CD4-positive, CD25-positive, alpha-beta regulatory T cell (primary cell): Measurements from ENCODE around the gene DTD2. TPM values are rescaled to one million over a fixed set of nuclear protein-coding genes. Genes with fewer than 3 reads are reported as not detected.
A peak's percentile ranks its signal among the peaks of the same experiment; 100 is the strongest.

Experiments
- ATAC-seq, 2 donors: fragments of 150-1000 bp; cut with Tn5 transposase; one replicate each; pipeline ENCODE4 v1.10.0; 2021; ENCODE audit warnings: low read depth in 2 of 2, moderate number of reproducible peaks in 2 of 2, moderate library complexity in 1 of 2
- DNase-seq, 3 donors: peaks; one replicate each; pipeline versions ENCODE4 v3.0.0 to v3.0.0-alpha.2; 2012 to 2022; ENCODE audit warnings: mixed read lengths in 1 of 3
- H3K27ac ChIP-seq: one replicate; pipeline ENCODE4 v1.7.0; 2013; ENCODE audit warnings: mild to moderate bottlenecking, low read length; ENCODE audit not compliant: insufficient read depth, poor library complexity, severe bottlenecking
- H3K27me3 ChIP-seq: one replicate; pipeline ENCODE4 v1.7.0; 2013; ENCODE audit warnings: low read length; ENCODE audit not compliant: control insufficient read depth, insufficient read depth
- H3K36me3 ChIP-seq: one replicate; pipeline ENCODE4 v1.7.0; 2013; ENCODE audit warnings: mild to moderate bottlenecking, low read length, moderate library complexity; ENCODE audit not compliant: control insufficient read depth, insufficient read depth
- H3K4me1 ChIP-seq: 2 replicates; pipeline ENCODE4 v1.7.0; 2013; ENCODE audit warnings: mild to moderate bottlenecking, low read length; ENCODE audit not compliant: insufficient read depth, control insufficient read depth, poor library complexity, severe bottlenecking
- H3K4me3 ChIP-seq: one replicate; pipeline ENCODE4 v1.7.0; 2013; ENCODE audit warnings: low read depth, mild to moderate bottlenecking, low read length, moderate library complexity
- H3K9me3 ChIP-seq, 2 experiments: 1 replicate in 1 of 2; 2 replicates in 1 of 2; pipeline ENCODE4 v1.7.0; 2013; ENCODE audit warnings: low read length in 2 of 2, mild to moderate bottlenecking in 1 of 2, moderate library complexity in 1 of 2; ENCODE audit not compliant: control insufficient read depth in 2 of 2
- H3K27ac Mint-ChIP-seq, 3 donors: one replicate each; pipeline ENCODE4 v1.8.0; 2020 to 2022; ENCODE audit warnings: mild to moderate bottlenecking in 3 of 3, mixed read lengths in 3 of 3, moderate library complexity in 2 of 3
- H3K27me3 Mint-ChIP-seq: one replicate; pipeline ENCODE4 v1.8.0; 2022; ENCODE audit warnings: mild to moderate bottlenecking, mixed read lengths
- H3K36me3 Mint-ChIP-seq: one replicate; pipeline ENCODE4 v1.8.0; 2020; ENCODE audit warnings: mixed read lengths
- H3K4me1 Mint-ChIP-seq, 4 donors: one replicate each; pipeline ENCODE4 v1.8.0; 2020 to 2022; ENCODE audit warnings: mixed read lengths in 4 of 4, mild to moderate bottlenecking in 1 of 4
- H3K4me3 Mint-ChIP-seq, 4 donors: one replicate each; pipeline ENCODE4 v1.8.0; 2020 to 2022; ENCODE audit warnings: mild to moderate bottlenecking in 4 of 4, mixed read lengths in 4 of 4, moderate library complexity in 3 of 4
- H3K9me3 Mint-ChIP-seq, 7 donors: one replicate each; pipeline ENCODE4 v1.8.0; 2020 to 2022; ENCODE audit warnings: mixed read lengths in 7 of 7, mild to moderate bottlenecking in 3 of 7, moderate library complexity in 2 of 7
- polyA plus RNA-seq, 4 donors: library from polyadenylated mRNA; unstranded; fragments of 300-500 nt; fragmentation: Illumina TruSeq; gene quantifications; one replicate each; pipeline ENCODE4 v1.2.3, GENCODE V29; 2021
- total RNA-seq: library from RNA; stranded (reverse); gene quantifications from one replicate; pipeline ENCODE4 v1.2.3, GENCODE V29; 2022

Gene DTD2
- total and polyA plus RNA-seq, 5 donors from 2014 or later, result 7.8 to 23.7 (median 14.4) TPM

DNA sequence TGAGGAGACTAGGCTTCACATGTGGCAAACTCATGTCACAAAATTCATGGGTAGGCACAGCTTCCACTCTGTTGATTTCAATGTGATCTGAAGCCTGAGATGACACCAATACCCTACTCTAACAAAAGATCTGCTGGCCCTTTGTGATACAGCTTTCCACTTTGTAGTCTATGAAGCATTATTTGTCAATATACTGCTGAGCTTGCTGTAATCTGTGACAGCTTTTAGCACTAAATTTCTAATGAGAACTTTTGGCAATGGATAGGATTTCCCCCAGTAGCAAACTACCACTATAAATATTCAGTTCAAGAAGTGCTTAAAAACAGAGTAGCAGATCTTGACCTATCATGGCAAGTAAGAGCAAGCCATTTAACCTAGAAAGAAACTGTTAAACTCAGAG is 31.4 kb downstream of the DTD2 start:
- H3K9me3 Mint-ChIP-seq, result no peaks in the 10 kb centered on the region
- no peak overlapping the region for H3K27ac Mint-ChIP-seq
- peaks cover 0 to 6% (median 6%) of the 10 kb centered on the region in 4 donors for H3K4me1 Mint-ChIP-seq
- H3K36me3 ChIP-seq, result no peaks in the 10 kb centered on the region
- ATAC-seq (no peak), DNase-seq (no peak)
- H3K36me3 Mint-ChIP-seq, result no peaks in the 10 kb centered on the region
- no peak overlapping the region for H3K27ac ChIP-seq
- H3K4me3 Mint-ChIP-seq, result no peak overlapping the region
- no peaks in the 10 kb centered on the region for H3K9me3 ChIP-seq
- no peak overlapping the region for H3K4me3 ChIP-seq
- no peaks in the 10 kb centered on the region for H3K27me3 Mint-ChIP-seq
- H3K27me3 ChIP-seq, result no peaks in the 10 kb centered on the region
- no peaks in the 10 kb centered on the region for H3K4me1 ChIP-seq

DNA sequence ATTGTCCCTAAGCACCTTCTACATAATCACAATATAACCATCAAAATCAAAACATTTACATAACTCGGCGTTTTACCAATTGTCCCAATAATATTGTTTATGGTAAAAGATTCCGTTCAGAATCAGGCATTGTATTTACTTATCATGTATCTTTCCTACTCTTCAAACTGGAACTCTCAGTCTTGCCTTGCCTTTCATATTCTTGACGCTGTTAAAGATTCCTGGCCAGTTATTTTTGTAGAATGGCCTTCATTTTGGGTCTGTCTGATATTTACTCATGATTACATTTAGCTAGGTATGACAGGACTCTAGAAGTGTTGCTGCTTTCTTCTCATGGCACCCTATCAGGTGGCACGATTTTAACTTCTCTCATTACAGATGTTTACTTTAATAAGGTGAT is 36.1 kb downstream of the DTD2 start:
- H3K4me3 Mint-ChIP-seq, result peak overlapping the region; percentile 89 to 100 (median 97)
- Histone ChIP-seq H3K27me3 (no peaks in the 10 kb centered on the region), H3K4me1 (peaks cover 12% of the 10 kb centered on the region), H3K27ac (no peak overlapping the region), H3K4me3 (peak overlapping the region; percentile 88), H3K9me3 (no peaks in the 10 kb centered on the region), H3K36me3 (no peaks in the 10 kb centered on the region)
- peaks cover 14 to 27% (median 23%) of the 10 kb centered on the region in 4 donors for H3K4me1 Mint-ChIP-seq
- H3K36me3 Mint-ChIP-seq, result no peaks in the 10 kb centered on the region
- no peaks in the 10 kb centered on the region for H3K9me3 Mint-ChIP-seq
- no peak for ATAC-seq
- no peak for DNase-seq
- peaks cover 5% of the 10 kb centered on the region for H3K27me3 Mint-ChIP-seq
- peak overlapping the region in 2 of 3 donors; percentile 93 to 97 for H3K27ac Mint-ChIP-seq

DNA sequence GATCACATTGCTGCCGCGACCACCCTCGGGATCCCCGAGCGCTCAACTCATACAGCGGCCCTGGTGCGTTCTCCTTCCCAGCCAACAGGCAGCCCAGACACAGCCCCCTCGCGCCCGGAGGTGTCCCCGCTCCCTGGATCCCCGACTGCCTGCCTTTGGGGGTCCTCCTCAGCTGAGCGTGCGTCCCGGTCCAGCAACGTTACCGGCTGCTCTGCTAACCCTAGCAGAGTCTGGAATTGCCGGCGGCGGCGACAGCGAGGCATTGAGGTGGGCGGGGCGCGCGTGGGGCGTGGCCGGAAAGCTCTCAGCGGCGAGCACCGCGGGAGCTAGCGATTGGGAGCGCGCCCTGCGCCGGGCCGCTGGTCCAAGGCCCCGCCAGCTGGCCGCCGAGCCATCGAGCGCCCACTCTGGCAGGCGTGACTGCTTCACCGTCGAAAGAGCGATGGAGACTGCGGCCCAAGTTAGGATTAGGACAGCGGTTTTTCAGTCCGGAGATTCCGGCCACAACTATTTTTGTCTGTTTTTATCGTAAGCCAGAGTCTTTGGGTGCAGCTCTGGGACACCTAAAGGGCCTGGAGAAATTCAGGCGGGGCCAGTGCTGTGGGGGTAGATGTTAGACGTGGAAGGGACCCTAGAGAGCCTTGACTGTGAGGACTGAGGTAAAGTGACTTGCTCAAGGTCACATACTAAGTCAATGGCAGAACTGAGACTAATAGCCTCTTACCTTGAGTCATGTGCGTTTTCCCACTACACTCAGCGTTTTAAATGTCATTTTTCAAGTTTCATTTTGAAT is 36.8 kb downstream of the DTD2 start, which contains the start of gene HEATR5A:
HEATR5A (minus strand) TSS at position 232 of the 793 bp plus-strand sequence. CDS start 17,575 bp downstream, outside the sequence.
- H3K9me3 ChIP-seq, result no peaks in the 10 kb centered on the region
- H3K27ac ChIP-seq, result peak within 1 kb of the TSS; percentile 70
- H3K27me3 ChIP-seq, result no peaks in the 10 kb centered on the region
- ATAC-seq (peak; percentile 98), DNase-seq (peak; percentile 84 to 94 (median 90))
- H3K4me1 ChIP-seq, result peaks cover 12% of the 10 kb centered on the region
- Mint-ChIP-seq H3K27ac (peak within 1 kb of the TSS; percentile 86 to 97 (median 93)), H3K4me3 (peak within 1 kb of the TSS; percentile 89 to 100 (median 97)), H3K4me1 (peaks cover 14 to 27% (median 23%) of the 10 kb centered on the region in 4 donors), H3K36me3 (no peaks in the 10 kb centered on the region), H3K9me3 (no peaks in the 10 kb centered on the region), H3K27me3 (peaks cover 5% of the 10 kb centered on the region)
- H3K4me3 ChIP-seq, result peak within 1 kb of the TSS; percentile 88
- H3K36me3 ChIP-seq, result no peaks in the 10 kb centered on the region

DNA sequence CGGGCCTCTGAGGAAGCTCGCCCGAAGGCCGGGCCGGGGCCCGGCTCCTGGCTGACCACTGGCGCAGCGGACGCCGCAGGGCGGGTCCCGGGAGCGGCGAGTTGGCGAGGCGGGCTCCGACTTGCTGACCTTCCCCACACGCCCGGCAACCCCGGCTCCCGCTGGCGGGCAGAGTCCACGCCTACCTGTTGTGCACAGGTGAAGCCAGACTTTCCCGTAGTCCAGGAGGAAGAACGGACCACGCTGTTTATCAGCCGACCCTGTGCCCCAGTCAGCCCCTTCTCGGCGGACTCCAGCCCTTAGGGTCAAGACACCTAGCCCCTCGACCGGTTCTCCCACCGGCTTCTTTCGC is 37.4 kb downstream of the DTD2 start:
- Mint-ChIP-seq H3K4me1 (peaks cover 14 to 30% (median 24%) of the 10 kb centered on the region in 4 donors), H3K27me3 (peaks cover 5% of the 10 kb centered on the region), H3K4me3 (peak overlapping the region; percentile 89 to 100 (median 97)), H3K36me3 (no peaks in the 10 kb centered on the region), H3K27ac (peak overlapping the region; percentile 86 to 97 (median 93)), H3K9me3 (no peaks in the 10 kb centered on the region)
- Histone ChIP-seq H3K9me3 (no peaks in the 10 kb centered on the region), H3K27me3 (no peaks in the 10 kb centered on the region), H3K4me1 (peaks cover 12% of the 10 kb centered on the region), H3K27ac (peak overlapping the region; percentile 70), H3K36me3 (no peaks in the 10 kb centered on the region), H3K4me3 (peak overlapping the region; percentile 88)
- DNase-seq (peak in 1 of 3 donors; percentile 18), ATAC-seq (no peak)

DNA sequence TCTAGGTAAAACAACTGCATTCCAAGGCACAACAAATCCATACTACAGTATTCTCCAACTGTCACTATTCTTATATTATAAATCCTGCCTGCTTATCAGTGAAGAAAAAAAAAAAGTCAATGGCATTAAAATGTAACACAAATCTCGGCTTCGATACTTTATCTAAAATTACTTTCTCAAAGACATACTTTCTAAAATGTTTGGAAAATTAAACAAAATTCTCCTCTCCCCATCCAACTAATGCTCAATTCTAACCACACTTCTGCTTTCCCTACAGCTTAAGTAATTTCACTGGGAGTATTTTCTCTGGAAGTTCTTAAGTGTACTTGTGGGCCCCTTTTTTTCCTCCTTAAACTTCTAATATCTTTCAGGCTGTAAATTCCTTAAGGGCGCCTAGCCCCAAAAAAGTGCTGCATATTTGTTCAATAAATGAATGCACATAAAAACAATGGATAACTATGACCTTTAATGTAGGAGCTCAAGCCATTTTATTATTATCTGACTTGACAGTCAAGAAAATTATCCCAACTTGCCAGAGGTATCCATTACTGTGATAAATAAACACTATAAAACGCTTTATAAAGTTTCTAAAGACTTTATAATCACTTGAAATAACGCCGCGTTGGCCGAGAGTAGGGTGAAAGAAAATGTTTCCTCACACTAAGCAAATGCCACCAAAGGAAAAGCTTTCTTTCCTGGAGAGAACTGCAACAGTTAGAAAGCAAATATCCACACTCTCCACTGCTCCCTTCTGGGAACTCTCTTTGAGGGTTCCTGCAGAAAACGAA is 37.9 kb downstream of the DTD2 start:
- ATAC-seq (no peak), DNase-seq (no peak)
- Mint-ChIP-seq H3K27me3 (peaks cover 5% of the 10 kb centered on the region), H3K9me3 (no peaks in the 10 kb centered on the region), H3K27ac (no peak overlapping the region), H3K4me3 (peak overlapping the region; percentile 89 to 100 (median 97)), H3K36me3 (no peaks in the 10 kb centered on the region), H3K4me1 (peaks cover 18 to 34% (median 24%) of the 10 kb centered on the region in 4 donors)
- Histone ChIP-seq H3K4me1 (peaks cover 12% of the 10 kb centered on the region), H3K4me3 (peak overlapping the region; percentile 88), H3K36me3 (no peaks in the 10 kb centered on the region), H3K27ac (no peak overlapping the region), H3K9me3 (no peaks in the 10 kb centered on the region), H3K27me3 (no peaks in the 10 kb centered on the region)

DNA sequence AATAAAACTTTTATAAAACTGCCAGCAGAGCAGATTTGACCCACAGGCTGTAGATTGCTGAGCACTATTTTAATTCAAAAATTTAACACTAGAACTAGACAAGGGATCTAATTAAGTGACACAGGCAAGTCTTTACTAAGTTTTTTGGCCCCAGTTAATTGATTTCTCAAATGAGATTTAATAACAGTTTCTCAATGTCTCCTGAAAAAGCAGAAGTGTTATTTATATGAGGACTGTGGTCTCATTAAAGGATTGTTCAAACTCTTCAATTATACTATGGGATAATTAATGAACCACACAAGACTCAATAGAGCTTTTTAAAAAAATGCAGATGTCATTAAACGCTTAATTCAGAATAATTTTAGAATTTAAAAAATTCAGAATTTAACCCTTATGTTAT is 38.9 kb downstream of the DTD2 start:
- Histone ChIP-seq H3K27ac (no peak overlapping the region), H3K36me3 (no peaks in the 10 kb centered on the region), H3K4me3 (no peak overlapping the region), H3K4me1 (peaks cover 12% of the 10 kb centered on the region), H3K27me3 (no peaks in the 10 kb centered on the region), H3K9me3 (no peaks in the 10 kb centered on the region)
- DNase-seq (no peak), ATAC-seq (no peak)
- peaks cover 23 to 41% (median 28%) of the 10 kb centered on the region in 4 donors for H3K4me1 Mint-ChIP-seq
- H3K9me3 Mint-ChIP-seq, result no peaks in the 10 kb centered on the region
- peaks cover 5% of the 10 kb centered on the region for H3K27me3 Mint-ChIP-seq
- H3K36me3 Mint-ChIP-seq, result no peaks in the 10 kb centered on the region
- peak overlapping the region in 3 of 4 donors; percentile 6 to 63 (median 61) for H3K4me3 Mint-ChIP-seq
- H3K27ac Mint-ChIP-seq, result no peak overlapping the region

DNA sequence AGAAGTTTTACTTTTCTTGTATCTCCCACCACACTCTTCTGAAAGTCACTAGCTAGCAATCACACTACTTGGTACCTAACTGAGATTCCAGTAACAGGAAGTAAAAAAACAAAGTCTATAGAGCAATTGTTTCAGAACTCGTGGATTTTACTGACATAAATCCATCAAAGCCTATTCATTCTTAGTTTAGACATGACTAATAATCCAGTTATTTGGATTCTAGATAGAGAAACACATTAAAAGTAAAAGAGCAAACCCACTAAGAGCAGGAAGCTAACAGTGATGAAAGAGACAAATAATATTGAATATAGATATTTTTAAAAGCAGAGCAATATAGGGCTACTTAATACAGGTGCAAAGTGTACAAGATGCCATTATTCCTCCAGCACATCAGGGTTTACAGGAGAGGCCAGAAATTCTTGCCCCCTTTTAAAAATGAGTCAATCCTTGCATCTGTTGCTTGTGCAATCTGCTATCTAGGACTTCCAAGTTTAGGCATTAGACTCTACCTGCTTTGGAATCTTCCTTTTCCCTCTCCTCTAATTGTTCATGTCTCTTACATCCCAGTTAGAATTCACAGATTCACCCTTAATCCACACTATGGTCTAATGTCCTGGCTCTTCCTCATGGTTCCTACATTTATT is 43.0 kb downstream of the DTD2 start:
- H3K9me3 Mint-ChIP-seq, result no peaks in the 10 kb centered on the region
- peaks cover 18 to 28% (median 27%) of the 10 kb centered on the region in 4 donors for H3K4me1 Mint-ChIP-seq

More for the DNA sequence above, 43.0 kb downstream of the DTD2 start:
- no peaks in the 10 kb centered on the region for H3K36me3 ChIP-seq
- no peaks in the 10 kb centered on the region for H3K27me3 ChIP-seq
- no peak overlapping the region for H3K4me3 ChIP-seq
- DNase-seq (no peak), ATAC-seq (no peak)
- H3K4me3 Mint-ChIP-seq, result no peak overlapping the region
- H3K4me1 ChIP-seq, result peaks cover 4% of the 10 kb centered on the region
- no peak overlapping the region for H3K27ac Mint-ChIP-seq
- no peak overlapping the region for H3K27ac ChIP-seq
- H3K36me3 Mint-ChIP-seq, result no peaks in the 10 kb centered on the region
- H3K9me3 ChIP-seq, result no peaks in the 10 kb centered on the region
- peaks cover 9% of the 10 kb centered on the region for H3K27me3 Mint-ChIP-seq
